LNCAP (cell line): ENCODE results near the gene LRRC28.

ENCODE experiments used
- CTCF ChIP-seq: fragments of 450-650 bp; IDR thresholded peaks from 2 replicates; pipeline ENCODE4 v1.5.1; 2017; ENCODE audit warnings: mild to moderate bottlenecking

Gene LRRC28

GRCh38 chr15:99431661-99432091 lies 180.4 kb downstream of the LRRC28 start:
- no peak for TF ChIP-seq CTCF

DNA sequence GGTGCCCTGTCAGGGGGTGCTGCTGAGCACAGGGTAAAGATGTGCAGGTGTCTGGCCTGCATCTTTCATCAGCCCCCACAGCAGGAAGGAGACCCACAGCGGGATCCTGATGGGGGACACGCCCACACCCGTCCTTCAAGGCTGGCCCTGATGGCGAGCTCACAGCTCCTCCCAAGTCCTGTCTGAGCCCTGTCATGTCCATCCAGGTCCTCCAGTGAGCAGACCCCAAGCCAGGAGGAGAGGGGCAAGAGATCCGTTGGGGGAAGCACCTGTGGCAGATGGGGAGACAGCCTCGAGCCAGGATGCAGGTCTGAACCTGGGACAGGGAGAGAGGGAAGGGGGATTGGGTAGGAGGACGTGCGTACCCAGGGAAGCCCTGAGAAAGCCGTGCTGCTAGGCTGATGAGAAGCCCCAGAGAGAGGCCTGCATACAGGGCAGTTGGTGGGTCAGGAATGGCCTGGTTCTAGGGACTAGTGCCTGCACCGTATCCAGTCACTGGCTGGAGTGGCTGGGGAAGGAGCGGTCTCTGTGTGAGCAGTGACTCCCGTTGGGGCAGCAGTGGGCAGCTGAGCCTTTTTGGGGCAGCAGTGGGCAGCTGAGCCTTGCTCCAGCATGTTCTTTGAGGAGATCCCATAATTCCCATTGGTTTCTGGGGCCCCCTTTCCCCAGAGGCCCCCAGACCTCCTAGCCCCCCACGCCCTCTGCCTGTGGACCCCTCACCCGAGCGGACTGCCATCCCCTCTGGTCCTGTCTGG lies 181.2 kb downstream of the LRRC28 start:
- TF ChIP-seq CTCF: no peak

DNA sequence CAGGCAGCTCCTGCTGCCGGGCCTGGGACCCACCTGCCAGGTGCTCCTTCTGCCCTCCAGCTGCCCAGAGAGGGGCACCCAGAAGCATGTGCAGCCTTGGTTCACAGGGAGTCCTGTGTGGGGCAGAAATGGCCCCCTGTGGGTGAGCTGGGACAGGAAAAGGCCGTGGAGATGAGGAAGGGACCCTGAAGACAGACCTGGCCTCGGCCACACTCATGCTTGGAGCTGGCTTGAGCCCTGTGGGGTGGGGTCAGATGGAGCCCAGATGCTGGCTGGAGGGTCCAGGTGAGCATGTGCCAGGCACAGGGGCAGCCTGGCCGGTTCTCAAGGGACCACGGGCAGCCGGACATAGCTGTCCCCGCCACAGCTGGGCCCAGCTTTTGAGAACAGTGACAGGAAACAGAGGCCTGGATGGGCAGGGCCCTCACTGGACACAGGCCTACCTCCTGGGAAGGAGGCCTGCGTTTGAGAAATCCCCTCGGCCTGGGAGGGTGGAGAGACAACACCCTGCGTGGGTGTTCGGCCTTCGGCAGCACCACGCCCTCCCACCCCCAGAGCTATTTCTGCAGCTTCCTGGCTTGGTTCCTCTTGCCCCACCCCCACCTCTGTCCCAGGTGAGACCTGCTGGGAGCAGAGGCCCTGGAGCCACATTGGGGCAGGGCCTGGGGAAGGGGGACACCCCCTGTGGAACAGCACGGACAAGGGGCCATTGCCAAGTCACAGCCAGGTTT lies 181.9 kb downstream of the LRRC28 start:
- TF ChIP-seq CTCF: no peak

- no peak for TF ChIP-seq CTCF
Measured at GRCh38 chr15:99433757-99434450, 182.6 kb downstream of the LRRC28 start.

DNA sequence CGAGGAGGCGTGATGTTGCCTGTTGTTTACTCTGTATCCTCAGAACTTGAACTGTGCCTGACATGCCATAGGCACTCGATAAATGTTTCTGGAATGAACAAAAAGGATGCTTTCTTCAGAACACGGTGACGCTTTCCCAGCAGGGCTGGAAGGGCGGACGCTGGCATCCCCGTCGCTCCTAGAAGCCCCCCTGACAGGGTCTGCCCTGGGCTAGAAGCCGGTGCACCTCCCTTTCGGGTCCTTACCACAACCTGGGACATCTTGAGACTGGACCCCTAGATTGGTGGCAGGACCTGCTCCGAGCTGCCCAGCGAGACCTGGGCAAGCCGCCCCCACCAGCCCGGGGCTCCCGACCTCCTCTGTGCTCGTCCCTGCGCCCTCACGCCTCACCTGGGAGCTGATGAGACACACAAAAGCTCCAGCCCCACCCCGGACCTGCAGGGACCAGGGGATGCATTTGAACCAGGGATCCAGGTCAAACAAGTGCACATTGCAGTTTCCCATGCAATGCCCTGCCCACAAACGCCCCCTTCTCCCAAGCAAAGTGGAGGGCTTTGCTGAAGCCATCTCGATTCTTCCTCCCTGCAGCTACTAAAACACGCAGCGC lies 183.3 kb downstream of the LRRC28 start:
- no peak for TF ChIP-seq CTCF

- TF ChIP-seq CTCF: no peak
Measured at GRCh38 chr15:99435113-99435695, 183.9 kb downstream of the LRRC28 start.
